Measurements from ENCODE around the gene C3orf49. TPM values are rescaled to one million over a fixed set of nuclear protein-coding genes. Genes with fewer than 3 reads are reported as not detected.
A peak's percentile ranks its signal among the peaks of the same experiment; 100 is the strongest.

The C3orf49 gene
- total and polyA plus RNA-seq, 9 of the 15 experiments (the other 6 are each of a cell fraction or from before 2014, with no cell fraction given) = not detected

DNA sequence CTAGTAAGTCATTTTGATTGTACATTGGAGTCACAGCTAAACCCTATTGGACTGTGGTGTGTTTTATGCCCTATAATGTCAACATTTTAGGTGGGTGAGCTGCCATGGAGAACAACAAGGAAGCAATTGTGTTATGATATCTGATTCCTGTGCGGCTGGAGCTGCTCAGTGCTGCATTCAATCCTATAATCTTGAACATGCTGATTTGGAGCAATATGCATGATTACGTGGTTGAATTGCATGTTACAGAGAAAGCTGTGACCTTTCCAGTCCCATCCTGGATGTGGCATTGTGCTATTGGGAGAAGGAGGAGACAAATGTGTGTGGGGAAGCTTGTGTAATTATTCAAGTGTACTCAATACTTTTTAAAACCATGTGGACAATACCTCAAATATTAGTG, 20.1 kb upstream of the C3orf49 start:
- Histone ChIP-seq H3K4me2 (ENCODE audit: insufficient read depth, low read length) (no peak overlapping the region), H3K27ac (ENCODE audit: extremely low read depth, low read depth, low read length) (no peak overlapping the region), H2AFZ (ENCODE audit: low read depth, low read length) (no peak overlapping the region), H3K9ac (ENCODE audit: insufficient read depth in 1 of 2, low read depth in 2 of 2, low read length in 2 of 2) (no peak overlapping the region), H3K4me1 (replicated peaks in 1 of 2; ENCODE audit: control insufficient read depth in 2 of 2, insufficient read depth in 2 of 2, low read length in 2 of 2) (no peaks in the 10 kb centered on the region), H3K36me3 (ENCODE audit: control insufficient read depth, insufficient read depth, low read length) (no peaks in the 10 kb centered on the region), H3K79me2 (ENCODE audit: control insufficient read depth, insufficient read depth, low read length) (no peaks in the 10 kb centered on the region), H3K27me3 (ENCODE audit: control insufficient read depth in 2 of 2, insufficient read depth in 2 of 2, low read length in 2 of 2) (no peaks in the 10 kb centered on the region), H3K9me3 (replicated peaks; ENCODE audit: control insufficient read depth, insufficient read depth, low read depth, low read length) (no peaks in the 10 kb centered on the region), H4K20me1 (replicated peaks; ENCODE audit: control insufficient read depth, insufficient read depth, low read length) (no peaks in the 10 kb centered on the region), H3K4me3 (no peak overlapping the region), H3K9me1 (ENCODE audit: control insufficient read depth, insufficient read depth, low read length) (no peaks in the 10 kb centered on the region)
- POLR2A ChIA-PET = no interaction called here
- CTCF ChIA-PET (ENCODE audit: low intra/inter-chr PET ratio) = no interaction called here
- BruUV-seq (replicated peaks) = no TSS peak
- DNase-seq (ENCODE audit: extremely low read depth in 1 of 4, low spot score in 3 of 4) (no peak), ATAC-seq (no peak), FAIRE-seq (no peak)
- intact Hi-C loops (cut with micrococcal nuclease) = no loop called here
- 8% methylated on average over 2 of the region's 2 CpGs for WGBS (ENCODE audit: insufficient coverage, low coverage, missing lambda C conversion rate)
- in situ Hi-C loops (cut with MboI) = no loop called here
- TF ChIP-seq, protein P1, sequence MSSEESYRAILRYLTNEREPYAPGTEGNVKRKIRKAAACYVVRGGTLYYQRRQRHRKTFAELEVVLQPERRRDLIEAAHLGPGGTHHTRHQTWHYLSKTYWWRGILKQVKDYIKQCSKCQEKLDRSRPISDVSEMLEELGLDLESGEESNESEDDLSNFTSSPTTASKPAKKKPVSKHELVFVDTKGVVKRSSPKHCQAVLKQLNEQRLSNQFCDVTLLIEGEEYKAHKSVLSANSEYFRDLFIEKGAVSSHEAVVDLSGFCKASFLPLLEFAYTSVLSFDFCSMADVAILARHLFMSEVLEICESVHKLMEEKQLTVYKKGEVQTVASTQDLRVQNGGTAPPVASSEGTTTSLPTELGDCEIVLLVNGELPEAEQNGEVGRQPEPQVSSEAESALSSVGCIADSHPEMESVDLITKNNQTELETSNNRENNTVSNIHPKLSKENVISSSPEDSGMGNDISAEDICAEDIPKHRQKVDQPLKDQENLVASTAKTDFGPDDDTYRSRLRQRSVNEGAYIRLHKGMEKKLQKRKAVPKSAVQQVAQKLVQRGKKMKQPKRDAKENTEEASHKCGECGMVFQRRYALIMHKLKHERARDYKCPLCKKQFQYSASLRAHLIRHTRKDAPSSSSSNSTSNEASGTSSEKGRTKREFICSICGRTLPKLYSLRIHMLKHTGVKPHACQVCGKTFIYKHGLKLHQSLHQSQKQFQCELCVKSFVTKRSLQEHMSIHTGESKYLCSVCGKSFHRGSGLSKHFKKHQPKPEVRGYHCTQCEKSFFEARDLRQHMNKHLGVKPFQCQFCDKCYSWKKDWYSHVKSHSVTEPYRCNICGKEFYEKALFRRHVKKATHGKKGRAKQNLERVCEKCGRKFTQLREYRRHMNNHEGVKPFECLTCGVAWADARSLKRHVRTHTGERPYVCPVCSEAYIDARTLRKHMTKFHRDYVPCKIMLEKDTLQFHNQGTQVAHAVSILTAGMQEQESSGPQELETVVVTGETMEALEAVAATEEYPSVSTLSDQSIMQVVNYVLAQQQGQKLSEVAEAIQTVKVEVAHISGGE (CRISPR knock-in tag; IDR thresholded peaks at IDR 0.05) = peak in 1 of 3 experiments; percentile 59; a peak in 1 of 6 replicates
- no peak for TF ChIP-seq SMAD1 (IDR thresholded peaks at IDR 0.05; ENCODE audit: low read depth, low read length, partially characterized antibody)

All from K562 (cell line).